Lower leg skin (tissue), 3 donors: ENCODE results near the gene ZNF236.

Experiments
- POLR2A ChIP-seq, 2 donors: fragments of 450-650 bp; IDR thresholded peaks; one replicate each; pipeline ENCODE4 v1.6.1; 2016 to 2017; ENCODE audit warnings: antibody characterized with exemption in 2 of 2, mild to moderate bottlenecking in 1 of 2, moderate library complexity in 1 of 2
- TF ChIP-seq, protein P1 (sequence below), 3 donors: fragments of 450-650 bp; IDR thresholded peaks; one replicate each; pipeline ENCODE4 v1.5.1; 2016; ENCODE audit warnings: antibody characterized with exemption in 3 of 3, mild to moderate bottlenecking in 3 of 3, moderate library complexity in 2 of 3

DNA sequence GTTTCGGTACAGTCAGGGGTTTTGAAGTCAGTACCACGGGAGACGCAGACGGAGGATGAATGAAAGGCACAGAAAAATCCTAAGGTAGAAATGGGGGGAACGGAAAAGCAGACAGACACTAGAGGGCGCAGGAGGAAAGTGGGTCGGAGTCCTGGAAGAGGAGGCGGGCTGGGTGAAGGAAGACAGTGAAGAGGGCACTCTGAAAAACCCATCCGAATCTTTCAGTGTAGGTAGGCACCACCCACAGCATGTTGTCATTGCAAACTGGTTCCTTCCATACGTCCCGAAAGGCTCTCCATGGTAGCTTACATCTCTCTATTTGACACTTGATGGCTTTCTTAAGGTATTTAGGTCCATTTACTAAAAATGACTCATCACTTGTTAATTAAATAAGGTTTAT is 18.5 kb upstream of the ZNF236 start:
- TF ChIP-seq, protein P1, sequence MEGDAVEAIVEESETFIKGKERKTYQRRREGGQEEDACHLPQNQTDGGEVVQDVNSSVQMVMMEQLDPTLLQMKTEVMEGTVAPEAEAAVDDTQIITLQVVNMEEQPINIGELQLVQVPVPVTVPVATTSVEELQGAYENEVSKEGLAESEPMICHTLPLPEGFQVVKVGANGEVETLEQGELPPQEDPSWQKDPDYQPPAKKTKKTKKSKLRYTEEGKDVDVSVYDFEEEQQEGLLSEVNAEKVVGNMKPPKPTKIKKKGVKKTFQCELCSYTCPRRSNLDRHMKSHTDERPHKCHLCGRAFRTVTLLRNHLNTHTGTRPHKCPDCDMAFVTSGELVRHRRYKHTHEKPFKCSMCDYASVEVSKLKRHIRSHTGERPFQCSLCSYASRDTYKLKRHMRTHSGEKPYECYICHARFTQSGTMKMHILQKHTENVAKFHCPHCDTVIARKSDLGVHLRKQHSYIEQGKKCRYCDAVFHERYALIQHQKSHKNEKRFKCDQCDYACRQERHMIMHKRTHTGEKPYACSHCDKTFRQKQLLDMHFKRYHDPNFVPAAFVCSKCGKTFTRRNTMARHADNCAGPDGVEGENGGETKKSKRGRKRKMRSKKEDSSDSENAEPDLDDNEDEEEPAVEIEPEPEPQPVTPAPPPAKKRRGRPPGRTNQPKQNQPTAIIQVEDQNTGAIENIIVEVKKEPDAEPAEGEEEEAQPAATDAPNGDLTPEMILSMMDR (IDR thresholded peaks at IDR 0.05): no peak
- TF ChIP-seq POLR2A (IDR thresholded peaks at IDR 0.05): no peak
